Measurements from ENCODE around the gene GPR132. TPM values are rescaled to one million over a fixed set of nuclear protein-coding genes. Genes with fewer than 3 reads are reported as not detected.
A peak's percentile ranks its signal among the peaks of the same experiment; 100 is the strongest.

The GPR132 gene
- total and polyA plus RNA-seq, 9 of the 15 experiments (the other 6 are each of a cell fraction or from before 2014, with no cell fraction given) = 0.01 to 1.1 (median 0.25) TPM; not detected in 1

DNA sequence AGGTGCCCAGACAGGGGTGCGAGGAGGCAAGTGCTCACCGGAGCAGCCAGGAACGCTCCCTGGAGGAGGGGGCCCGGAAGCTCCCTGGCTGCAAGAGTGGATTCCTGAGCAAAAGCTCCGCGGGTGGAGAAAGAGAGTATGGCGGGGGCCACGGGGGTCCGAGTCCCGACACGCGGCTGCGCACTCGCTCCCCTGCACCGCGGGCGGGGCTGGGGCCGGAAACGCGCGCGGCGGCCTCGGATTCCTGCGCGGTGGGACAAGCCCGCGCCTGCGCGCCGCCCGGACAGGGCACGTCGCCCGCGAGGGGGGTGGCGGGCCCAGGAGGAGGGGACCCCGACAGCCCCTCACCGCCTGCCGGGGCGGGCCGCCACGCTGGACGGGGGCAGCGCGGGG is 27.8 kb upstream of the GPR132 start:
- no TSS peak for BruUV-seq (replicated peaks)
- H3K79me2 ChIP-seq (ENCODE audit: control insufficient read depth, insufficient read depth, low read length) = no peaks in the 10 kb centered on the region
- no peaks in the 10 kb centered on the region for H4K20me1 ChIP-seq (replicated peaks; ENCODE audit: control insufficient read depth, insufficient read depth, low read length)
- FAIRE-seq = no peak
- H3K4me1 ChIP-seq (replicated peaks in 1 of 2; ENCODE audit: control insufficient read depth in 2 of 2, insufficient read depth in 2 of 2, low read length in 2 of 2) = peaks cover 0 to 65% of the 10 kb centered on the region in 2 experiments; a peak in 2 of 5 replicates
- no peaks in the 10 kb centered on the region for H3K36me3 ChIP-seq (ENCODE audit: control insufficient read depth, insufficient read depth, low read length)
- peaks cover 5% of the 10 kb centered on the region for H3K9me1 ChIP-seq (ENCODE audit: control insufficient read depth, insufficient read depth, low read length)
- in situ Hi-C loops (cut with MboI) = loop anchor here (10.0 kb wide), 2 partner anchors 192 to 262 kb away; no protein-coding TSS in a partner anchor
- peak overlapping the region in 1 of 2 experiments; percentile 61; a peak in 2 of 4 replicates for H3K9ac ChIP-seq (ENCODE audit: insufficient read depth in 1 of 2, low read depth in 2 of 2, low read length in 2 of 2)
- 0% methylated on average over 6 of the region's 46 CpGs for WGBS (ENCODE audit: insufficient coverage, low coverage, missing lambda C conversion rate)
- H3K4me3 ChIP-seq = peak overlapping the region; percentile 43; the same call in 1 of the 2 replicates
- no peak overlapping the region for H3K27ac ChIP-seq (ENCODE audit: extremely low read depth, low read depth, low read length)
- POLR2A ChIA-PET = interaction anchor here (0.6 kb wide), 1 partner anchor 47 kb away, joined by 3 read pairs; no protein-coding TSS in a partner anchor
- intact Hi-C loops (cut with micrococcal nuclease) = loop anchor here (5.0 kb wide), 2 partner anchors 89 to 434 kb away; partner anchors contain the start of genes NUDT14 and TMEM121
- 0 out of 2 replicates have a peak overlapping the region, but pooled peaks have one; percentile 51 for H2AFZ ChIP-seq (ENCODE audit: low read depth, low read length)
- H3K27me3 ChIP-seq (ENCODE audit: control insufficient read depth in 2 of 2, insufficient read depth in 2 of 2, low read length in 2 of 2) = peaks cover 14 to 36% of the 10 kb centered on the region in 2 experiments; a peak in 4 of 5 replicates
- H3K4me2 ChIP-seq (ENCODE audit: insufficient read depth, low read length) = no peak overlapping the region
- H3K9me3 ChIP-seq (replicated peaks; ENCODE audit: control insufficient read depth, insufficient read depth, low read depth, low read length) = no peaks in the 10 kb centered on the region
- ATAC-seq = peak; percentile 6; the same call in 1 of the 3 replicates
- DNase-seq (ENCODE audit: extremely low read depth in 1 of 4, low spot score in 3 of 4) = peak; percentile 36 to 67 (median 54)
- CTCF ChIA-PET (ENCODE audit: low intra/inter-chr PET ratio) = interaction anchor here (0.6 kb wide), 1 partner anchor 423 kb away, joined by 5 read pairs; no protein-coding TSS in a partner anchor
- TF ChIP-seq, protein P1, sequence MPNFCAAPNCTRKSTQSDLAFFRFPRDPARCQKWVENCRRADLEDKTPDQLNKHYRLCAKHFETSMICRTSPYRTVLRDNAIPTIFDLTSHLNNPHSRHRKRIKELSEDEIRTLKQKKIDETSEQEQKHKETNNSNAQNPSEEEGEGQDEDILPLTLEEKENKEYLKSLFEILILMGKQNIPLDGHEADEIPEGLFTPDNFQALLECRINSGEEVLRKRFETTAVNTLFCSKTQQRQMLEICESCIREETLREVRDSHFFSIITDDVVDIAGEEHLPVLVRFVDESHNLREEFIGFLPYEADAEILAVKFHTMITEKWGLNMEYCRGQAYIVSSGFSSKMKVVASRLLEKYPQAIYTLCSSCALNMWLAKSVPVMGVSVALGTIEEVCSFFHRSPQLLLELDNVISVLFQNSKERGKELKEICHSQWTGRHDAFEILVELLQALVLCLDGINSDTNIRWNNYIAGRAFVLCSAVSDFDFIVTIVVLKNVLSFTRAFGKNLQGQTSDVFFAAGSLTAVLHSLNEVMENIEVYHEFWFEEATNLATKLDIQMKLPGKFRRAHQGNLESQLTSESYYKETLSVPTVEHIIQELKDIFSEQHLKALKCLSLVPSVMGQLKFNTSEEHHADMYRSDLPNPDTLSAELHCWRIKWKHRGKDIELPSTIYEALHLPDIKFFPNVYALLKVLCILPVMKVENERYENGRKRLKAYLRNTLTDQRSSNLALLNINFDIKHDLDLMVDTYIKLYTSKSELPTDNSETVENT (CRISPR knock-in tag; IDR thresholded peaks at IDR 0.05) = no peak
- TF ChIP-seq EP300 (IDR thresholded peaks at IDR 0.05; ENCODE audit: low read length) = no peak
- TF ChIP-seq, protein P2, sequence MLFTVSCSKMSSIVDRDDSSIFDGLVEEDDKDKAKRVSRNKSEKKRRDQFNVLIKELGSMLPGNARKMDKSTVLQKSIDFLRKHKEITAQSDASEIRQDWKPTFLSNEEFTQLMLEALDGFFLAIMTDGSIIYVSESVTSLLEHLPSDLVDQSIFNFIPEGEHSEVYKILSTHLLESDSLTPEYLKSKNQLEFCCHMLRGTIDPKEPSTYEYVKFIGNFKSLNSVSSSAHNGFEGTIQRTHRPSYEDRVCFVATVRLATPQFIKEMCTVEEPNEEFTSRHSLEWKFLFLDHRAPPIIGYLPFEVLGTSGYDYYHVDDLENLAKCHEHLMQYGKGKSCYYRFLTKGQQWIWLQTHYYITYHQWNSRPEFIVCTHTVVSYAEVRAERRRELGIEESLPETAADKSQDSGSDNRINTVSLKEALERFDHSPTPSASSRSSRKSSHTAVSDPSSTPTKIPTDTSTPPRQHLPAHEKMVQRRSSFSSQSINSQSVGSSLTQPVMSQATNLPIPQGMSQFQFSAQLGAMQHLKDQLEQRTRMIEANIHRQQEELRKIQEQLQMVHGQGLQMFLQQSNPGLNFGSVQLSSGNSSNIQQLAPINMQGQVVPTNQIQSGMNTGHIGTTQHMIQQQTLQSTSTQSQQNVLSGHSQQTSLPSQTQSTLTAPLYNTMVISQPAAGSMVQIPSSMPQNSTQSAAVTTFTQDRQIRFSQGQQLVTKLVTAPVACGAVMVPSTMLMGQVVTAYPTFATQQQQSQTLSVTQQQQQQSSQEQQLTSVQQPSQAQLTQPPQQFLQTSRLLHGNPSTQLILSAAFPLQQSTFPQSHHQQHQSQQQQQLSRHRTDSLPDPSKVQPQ (CRISPR knock-in tag; IDR thresholded peaks at IDR 0.05; ENCODE audit: borderline replicate concordance) = no peak
- no peak for TF ChIP-seq CHD2 (IDR thresholded peaks at IDR 0.05; ENCODE audit: low read depth, low read length)
- no peak for TF ChIP-seq RBM14 (IDR thresholded peaks at IDR 0.05; ENCODE audit: borderline replicate concordance, insufficient read depth, low read depth, low read length)
- TF ChIP-seq NR1H2 (CRISPR knock-in tag; IDR thresholded peaks at IDR 0.05) = no peak
- TF ChIP-seq, protein P3, sequence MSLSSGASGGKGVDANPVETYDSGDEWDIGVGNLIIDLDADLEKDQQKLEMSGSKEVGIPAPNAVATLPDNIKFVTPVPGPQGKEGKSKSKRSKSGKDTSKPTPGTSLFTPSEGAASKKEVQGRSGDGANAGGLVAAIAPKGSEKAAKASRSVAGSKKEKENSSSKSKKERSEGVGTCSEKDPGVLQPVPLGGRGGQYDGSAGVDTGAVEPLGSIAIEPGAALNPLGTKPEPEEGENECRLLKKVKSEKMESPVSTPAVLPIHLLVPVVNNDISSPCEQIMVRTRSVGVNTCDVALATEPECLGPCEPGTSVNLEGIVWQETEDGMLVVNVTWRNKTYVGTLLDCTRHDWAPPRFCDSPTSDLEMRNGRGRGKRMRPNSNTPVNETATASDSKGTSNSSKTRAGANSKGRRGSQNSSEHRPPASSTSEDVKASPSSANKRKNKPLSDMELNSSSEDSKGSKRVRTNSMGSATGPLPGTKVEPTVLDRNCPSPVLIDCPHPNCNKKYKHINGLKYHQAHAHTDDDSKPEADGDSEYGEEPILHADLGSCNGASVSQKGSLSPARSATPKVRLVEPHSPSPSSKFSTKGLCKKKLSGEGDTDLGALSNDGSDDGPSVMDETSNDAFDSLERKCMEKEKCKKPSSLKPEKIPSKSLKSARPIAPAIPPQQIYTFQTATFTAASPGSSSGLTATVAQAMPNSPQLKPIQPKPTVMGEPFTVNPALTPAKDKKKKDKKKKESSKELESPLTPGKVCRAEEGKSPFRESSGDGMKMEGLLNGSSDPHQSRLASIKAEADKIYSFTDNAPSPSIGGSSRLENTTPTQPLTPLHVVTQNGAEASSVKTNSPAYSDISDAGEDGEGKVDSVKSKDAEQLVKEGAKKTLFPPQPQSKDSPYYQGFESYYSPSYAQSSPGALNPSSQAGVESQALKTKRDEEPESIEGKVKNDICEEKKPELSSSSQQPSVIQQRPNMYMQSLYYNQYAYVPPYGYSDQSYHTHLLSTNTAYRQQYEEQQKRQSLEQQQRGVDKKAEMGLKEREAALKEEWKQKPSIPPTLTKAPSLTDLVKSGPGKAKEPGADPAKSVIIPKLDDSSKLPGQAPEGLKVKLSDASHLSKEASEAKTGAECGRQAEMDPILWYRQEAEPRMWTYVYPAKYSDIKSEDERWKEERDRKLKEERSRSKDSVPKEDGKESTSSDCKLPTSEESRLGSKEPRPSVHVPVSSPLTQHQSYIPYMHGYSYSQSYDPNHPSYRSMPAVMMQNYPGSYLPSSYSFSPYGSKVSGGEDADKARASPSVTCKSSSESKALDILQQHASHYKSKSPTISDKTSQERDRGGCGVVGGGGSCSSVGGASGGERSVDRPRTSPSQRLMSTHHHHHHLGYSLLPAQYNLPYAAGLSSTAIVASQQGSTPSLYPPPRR (CRISPR knock-in tag; IDR thresholded peaks at IDR 0.05; ENCODE audit: borderline replicate concordance) = no peak
- TF ChIP-seq, protein P4, sequence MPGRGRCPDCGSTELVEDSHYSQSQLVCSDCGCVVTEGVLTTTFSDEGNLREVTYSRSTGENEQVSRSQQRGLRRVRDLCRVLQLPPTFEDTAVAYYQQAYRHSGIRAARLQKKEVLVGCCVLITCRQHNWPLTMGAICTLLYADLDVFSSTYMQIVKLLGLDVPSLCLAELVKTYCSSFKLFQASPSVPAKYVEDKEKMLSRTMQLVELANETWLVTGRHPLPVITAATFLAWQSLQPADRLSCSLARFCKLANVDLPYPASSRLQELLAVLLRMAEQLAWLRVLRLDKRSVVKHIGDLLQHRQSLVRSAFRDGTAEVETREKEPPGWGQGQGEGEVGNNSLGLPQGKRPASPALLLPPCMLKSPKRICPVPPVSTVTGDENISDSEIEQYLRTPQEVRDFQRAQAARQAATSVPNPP (IDR thresholded peaks at IDR 0.05; ENCODE audit: borderline replicate concordance, insufficient read depth, insufficient read length) = no peak
- TF ChIP-seq HNRNPLL (IDR thresholded peaks at IDR 0.05; ENCODE audit: low read depth, low read length, poor library complexity, severe bottlenecking) = no peak

All from K562 (cell line).